HepG2 (cell line): ENCODE results near the gene IQCK. TPM values are rescaled to one million over a fixed set of nuclear protein-coding genes. Genes with fewer than 3 reads are reported as not detected.

Experiments
- BCL6 ChIP-seq: IDR thresholded peaks from 2 replicates; pipeline ENCODE4 v1.6.1; 2016; ENCODE audit warnings: missing genetic modification reagents, missing compliant biosample characterization
- E2F1 ChIP-seq: sonication (generic); formaldehyde crosslinking; IDR thresholded peaks from 2 replicates; pipeline ENCODE4 v1.5.0; 2020; ENCODE audit warnings: missing genetic modification reagents
- IRF2 ChIP-seq: IDR thresholded peaks from 2 replicates; pipeline ENCODE4 v1.6.1; 2018; ENCODE audit warnings: missing genetic modification reagents, missing compliant biosample characterization
- MBNL3 ChIP-seq: fragments of 250-450 bp; sonication (Bioruptor Pico); conservative IDR thresholded peaks from 2 replicates; pipeline ENCODE4 v1.8.0; 2022; ENCODE audit warnings: mild to moderate bottlenecking, inconsistent platforms
- NR0B2 ChIP-seq: sonication (generic); formaldehyde crosslinking; IDR thresholded peaks from 2 replicates; pipeline ENCODE4 v1.4.0; 2020; ENCODE audit warnings: mild to moderate bottlenecking, missing genetic modification reagents
- RERE ChIP-seq: IDR thresholded peaks from 2 replicates; pipeline ENCODE4 v1.6.1; 2016; ENCODE audit warnings: low read depth, missing genetic modification reagents, missing compliant biosample characterization
- SAFB2 ChIP-seq: sonication (generic); formaldehyde crosslinking; IDR thresholded peaks from 2 replicates; pipeline ENCODE4 v1.5.1; 2020; ENCODE audit warnings: missing genetic modification reagents, low read depth, mild to moderate bottlenecking, borderline replicate concordance
- SMAD3 ChIP-seq: sonication (generic); formaldehyde crosslinking; IDR thresholded peaks from 2 replicates; pipeline ENCODE4 v1.4.0; 2020; ENCODE audit warnings: missing genetic modification reagents
- SP4 ChIP-seq: sonication (generic); formaldehyde crosslinking; IDR thresholded peaks from 2 replicates; pipeline ENCODE4 v1.8.1; 2023; ENCODE audit warnings: mild to moderate bottlenecking, missing genetic modification reagents
- ZEB1 ChIP-seq: IDR thresholded peaks from 2 replicates; pipeline ENCODE4 v1.6.1; 2012; ENCODE audit warnings: mild to moderate bottlenecking, low read depth, inconsistent platforms; ENCODE audit not compliant: insufficient replicate concordance
- ZNF263 ChIP-seq: sonication (generic); formaldehyde crosslinking; IDR thresholded peaks from 2 replicates; pipeline ENCODE4 v1.4.0; 2020; ENCODE audit warnings: missing genetic modification reagents
- ZNF274 ChIP-seq: sonication (generic); formaldehyde crosslinking; IDR thresholded peaks from 2 replicates; pipeline ENCODE4 v1.5.1; 2020; ENCODE audit warnings: mild to moderate bottlenecking, missing genetic modification reagents
- ZNF451 ChIP-seq: sonication (generic); formaldehyde crosslinking; IDR thresholded peaks from 2 replicates; pipeline ENCODE4 v1.5.0; 2020; ENCODE audit warnings: mild to moderate bottlenecking, missing genetic modification reagents
- ZNF547 ChIP-seq: sonication (generic); formaldehyde crosslinking; IDR thresholded peaks from 2 replicates; pipeline ENCODE4 v1.5.1; 2020; ENCODE audit warnings: mild to moderate bottlenecking, missing genetic modification reagents
- ZNF609 ChIP-seq: sonication (generic); formaldehyde crosslinking; IDR thresholded peaks from 2 replicates; pipeline ENCODE4 v1.4.0; 2020; ENCODE audit warnings: mild to moderate bottlenecking, missing genetic modification reagents, borderline replicate concordance
- ZNF614 ChIP-seq: IDR thresholded peaks from 2 replicates; pipeline ENCODE4 v1.6.1; 2018; ENCODE audit warnings: missing biosample characterization, missing genetic modification reagents, inconsistent platforms, borderline replicate concordance
- ZNF629 ChIP-seq: sonication (generic); formaldehyde crosslinking; conservative IDR thresholded peaks from 2 replicates; pipeline ENCODE4 v1.5.0; 2020; ENCODE audit warnings: missing genetic modification reagents
- polyA plus RNA-seq, 8 experiments: library from polyadenylated mRNA; depleted of rRNA in 3 of 8; stranded (reverse) in 7 of 8; unstranded in 1 of 8; fragments of >200 nt; fragmentation: Illumina TruSeq in 4 of 8; extraction: Trizol in 4 of 8; gene quantifications; 2 replicates each; pipeline versions ENCODE4 v1.2.1 to v1.2.3, GENCODE V29; 2011 to 2016; ENCODE audit warnings: low read depth in 4 of 8, missing spikeins in 1 of 8, mixed read lengths in 1 of 8; ENCODE audit not compliant: insufficient read depth in 1 of 8
- total RNA-seq, 5 experiments: library from RNA; depleted of rRNA; stranded (reverse); fragments of >200 nt; fragmentation: Illumina TruSeq; extraction: Trizol; gene quantifications; 2 replicates each; pipeline ENCODE4 v1.2.3, GENCODE V29; 2016; ENCODE audit warnings: low read depth in 1 of 5

Gene IQCK
- total and polyA plus RNA-seq, 2 of the 13 experiments (the other 11 are each of a cell fraction or from before 2014, with no cell fraction given): 5.1 to 7.3 TPM

GRCh38 chr16:19717741-19718623 is at the start of gene IQCK, which contains the start of gene KNOP1 (continued):
- TF ChIP-seq ZNF263 (CRISPR knock-in tag) (peak; percentile 55; the same call in 1 of the 2 replicates), NR0B2 (CRISPR knock-in tag) (peak; percentile 98), BCL6 (no peak; the same call in 1 of the 2 replicates), SAFB2 (CRISPR knock-in tag) (no peak; the same call in 1 of the 2 replicates), ZNF614 (CRISPR knock-in tag) (peak; percentile 55; the same call in 1 of the 2 replicates), ZNF547 (CRISPR knock-in tag) (peak; percentile 96), MBNL3 (CRISPR knock-in tag) (no peak), ZNF274 (CRISPR knock-in tag) (peak; percentile 98), IRF2 (CRISPR knock-in tag) (peak; percentile 96), SP4 (CRISPR knock-in tag) (peak; percentile 85), ZNF451 (CRISPR knock-in tag) (peak; percentile 95), ZNF609 (CRISPR knock-in tag) (peak; percentile 90), SMAD3 (CRISPR knock-in tag) (peak; percentile 27; the same call in 1 of the 2 replicates), ZEB1 (no peak), RERE (CRISPR knock-in tag) (0 out of 2 replicates have a peak, but pooled peaks have one; percentile 39), E2F1 (CRISPR knock-in tag) (peak; percentile 96), ZNF629 (CRISPR knock-in tag) (no peak; the same call in 1 of the 2 replicates)
